H9 (cell line): ENCODE data around the gene SPSB3. TPM values are rescaled to one million over a fixed set of nuclear protein-coding genes. Genes with fewer than 3 reads are reported as not detected.

Source experiments
- DNase-seq: peaks from one replicate; pipeline ENCODE4 v3.0.0-alpha.2; 2017
- H2AFZ ChIP-seq: one replicate; pipeline ENCODE4 v1.6.1; 2013; ENCODE audit warnings: mild to moderate bottlenecking, low read length, control low read depth, moderate library complexity
- H2AK5ac ChIP-seq: 2 replicates; pipeline ENCODE4 v1.6.1; 2013; ENCODE audit warnings: low read length, control low read depth, mixed read lengths; ENCODE audit not compliant: insufficient read length
- H2BK120ac ChIP-seq: one replicate; pipeline ENCODE4 v1.6.1; 2013; ENCODE audit warnings: low read depth, mild to moderate bottlenecking, low read length, control low read depth, inconsistent platforms; ENCODE audit not compliant: poor library complexity, severe bottlenecking
- H2BK12ac ChIP-seq: 2 replicates; pipeline ENCODE4 v1.6.1; 2013; ENCODE audit warnings: low read length, control low read depth, mixed read lengths, low read depth; ENCODE audit not compliant: insufficient read length
- H2BK15ac ChIP-seq: 2 replicates; pipeline ENCODE4 v1.6.1; 2013; ENCODE audit warnings: low read depth, low read length, control low read depth
- H2BK20ac ChIP-seq: one replicate; pipeline ENCODE4 v1.6.1; 2013; ENCODE audit warnings: low read depth, mild to moderate bottlenecking, low read length, control low read depth, inconsistent platforms; ENCODE audit not compliant: poor library complexity, severe bottlenecking
- H2BK5ac ChIP-seq: 2 replicates; pipeline ENCODE4 v1.6.1; 2013; ENCODE audit warnings: low read length, control low read depth, mixed read lengths; ENCODE audit not compliant: insufficient read length
- H3K14ac ChIP-seq: 2 replicates; pipeline ENCODE4 v1.6.1; 2013; ENCODE audit warnings: low read length, control low read depth; ENCODE audit not compliant: insufficient read depth
- H3K18ac ChIP-seq: 2 replicates; pipeline ENCODE4 v1.6.1; 2013; ENCODE audit warnings: low read depth, mild to moderate bottlenecking, mixed read lengths, low read length, control low read depth; ENCODE audit not compliant: insufficient read length
- H3K23ac ChIP-seq: 2 replicates; pipeline ENCODE4 v1.6.1; 2013; ENCODE audit warnings: low read length, control low read depth, mixed read lengths, low read depth; ENCODE audit not compliant: insufficient read length
- H3K23me2 ChIP-seq: 2 replicates; pipeline ENCODE4 v1.6.1; 2013; ENCODE audit warnings: low read depth, mild to moderate bottlenecking, mixed read lengths, low read length, control low read depth; ENCODE audit not compliant: insufficient read length, poor library complexity, severe bottlenecking
- H3K27ac ChIP-seq: 2 replicates; pipeline ENCODE4 v1.5.1; 2013; ENCODE audit warnings: low read length, control low read depth, mixed read lengths, low read depth; ENCODE audit not compliant: insufficient read length
- H3K27me3 ChIP-seq: 2 replicates; pipeline ENCODE4 v1.6.1; 2013; ENCODE audit warnings: low read length, control low read depth, inconsistent platforms; ENCODE audit not compliant: insufficient read depth
- H3K4ac ChIP-seq: 2 replicates; pipeline ENCODE4 v1.6.1; 2013; ENCODE audit warnings: low read depth, mild to moderate bottlenecking, control low read depth, inconsistent platforms, low read length, moderate library complexity
- H3K4me1 ChIP-seq: 2 replicates; pipeline ENCODE4 v1.6.1; 2013; ENCODE audit warnings: low read length, control low read depth, inconsistent platforms; ENCODE audit not compliant: insufficient read depth
- H3K4me2 ChIP-seq: 2 replicates; pipeline ENCODE4 v1.6.1; 2013; ENCODE audit warnings: low read length, control low read depth, mixed read lengths; ENCODE audit not compliant: insufficient read length, insufficient read depth
- H3K56ac ChIP-seq: 2 replicates; pipeline ENCODE4 v1.6.1; 2013; ENCODE audit warnings: low read depth, mild to moderate bottlenecking, mixed read lengths, low read length, control low read depth; ENCODE audit not compliant: insufficient read length
- H3K79me1 ChIP-seq: 2 replicates; pipeline ENCODE4 v1.6.1; 2013; ENCODE audit warnings: low read depth, mild to moderate bottlenecking, moderate library complexity, low read length, control low read depth, inconsistent platforms; ENCODE audit not compliant: insufficient read depth, poor library complexity, severe bottlenecking
- H3K79me2 ChIP-seq: 2 replicates; pipeline ENCODE4 v1.6.1; 2013; ENCODE audit warnings: low read length, control low read depth, inconsistent platforms; ENCODE audit not compliant: insufficient read depth
- H3K9ac ChIP-seq: 2 replicates; pipeline ENCODE4 v1.6.1; 2013; ENCODE audit warnings: low read length, control low read depth, mixed read lengths; ENCODE audit not compliant: insufficient read length; ENCODE audit errors: extremely low read depth
- H3K9me3 ChIP-seq: one replicate; pipeline ENCODE4 v1.6.1; 2013; ENCODE audit warnings: low read depth, low read length, inconsistent platforms; ENCODE audit not compliant: control insufficient read depth
- H3T11ph ChIP-seq: one replicate; pipeline ENCODE4 v1.6.1; 2013; ENCODE audit warnings: mild to moderate bottlenecking, low read length, control low read depth, inconsistent platforms
- H4K20me1 ChIP-seq: one replicate; pipeline ENCODE4 v1.6.1; 2013; ENCODE audit not compliant: control insufficient read depth, insufficient read length, insufficient read depth
- H4K5ac ChIP-seq: 2 replicates; pipeline ENCODE4 v1.6.1; 2013; ENCODE audit warnings: low read depth, mild to moderate bottlenecking, mixed read lengths, low read length, control low read depth; ENCODE audit not compliant: insufficient read length
- H4K8ac ChIP-seq: replicated peaks from 2 replicates; pipeline ENCODE4 v1.6.1; 2013; ENCODE audit warnings: low read length, control low read depth, mixed read lengths, low read depth; ENCODE audit not compliant: insufficient read length
- H4K91ac ChIP-seq: 2 replicates; pipeline ENCODE4 v1.6.1; 2013; ENCODE audit warnings: low read depth, mild to moderate bottlenecking, moderate library complexity, mixed read lengths, low read length, control low read depth; ENCODE audit not compliant: insufficient read length
- H3K27ac Mint-ChIP-seq, 3 experiments: 2 replicates in 2 of 3; 3 replicates in 1 of 3; pipeline ENCODE4 v1.8.0; 2020 to 2021; ENCODE audit warnings: mixed read lengths in 3 of 3, mild to moderate bottlenecking in 1 of 3, moderate library complexity in 1 of 3
- H3K27me3 Mint-ChIP-seq: 2 replicates; pipeline ENCODE4 v1.8.0; 2021; ENCODE audit warnings: low read depth, mild to moderate bottlenecking, moderate library complexity, mixed read lengths
- H3K36me3 Mint-ChIP-seq, 3 experiments: 2 replicates in 2 of 3; 3 replicates in 1 of 3; pipeline ENCODE4 v1.8.0; 2020 to 2021; ENCODE audit warnings: low read depth in 3 of 3, mixed read lengths in 3 of 3; ENCODE audit not compliant: insufficient read depth in 1 of 3
- H3K4me1 Mint-ChIP-seq, 2 experiments: 2 replicates each; pipeline ENCODE4 v1.8.0; 2020; ENCODE audit warnings: mixed read lengths in 2 of 2
- H3K4me3 Mint-ChIP-seq, 2 experiments: 2 replicates in 1 of 2; 3 replicates in 1 of 2; pipeline ENCODE4 v1.8.0; 2020 to 2021; ENCODE audit warnings: mild to moderate bottlenecking in 2 of 2, mixed read lengths in 2 of 2, moderate library complexity in 1 of 2
- H3K9me3 Mint-ChIP-seq, 2 experiments: 2 replicates in 1 of 2; 3 replicates in 1 of 2; pipeline ENCODE4 v1.8.0; 2020; ENCODE audit warnings: mild to moderate bottlenecking in 2 of 2, mixed read lengths in 2 of 2, moderate library complexity in 1 of 2
- WGBS: extraction: QIAGEN DNeasy Blood & Tissue Kit; methylation state at CpG from one replicate; pipeline ENCODE4 v1.1.7; 2013; ENCODE audit warnings: missing lambda C conversion rate, low lambda C conversion rate, mixed read lengths; ENCODE audit not compliant: insufficient read length; ENCODE audit errors: extremely low coverage; 5-methylcytosine and 5-hydroxymethylcytosine counted together
- total RNA-seq: library from RNA; stranded (reverse); gene quantifications from 2 replicates; pipeline ENCODE4 v1.2.1, GENCODE V29; 2021
- TF ChIP-seq, protein P1 (sequence below): fragments of 200-600 bp; sonication (generic); conservative IDR thresholded peaks from 3 replicates; pipeline ENCODE4 v1.8.0; 2021; ENCODE audit warnings: antibody characterized with exemption, mild to moderate bottlenecking

SPSB3 gene
- total RNA-seq, 1 experiment from 2014 or later = 19.9 TPM

DNA sequence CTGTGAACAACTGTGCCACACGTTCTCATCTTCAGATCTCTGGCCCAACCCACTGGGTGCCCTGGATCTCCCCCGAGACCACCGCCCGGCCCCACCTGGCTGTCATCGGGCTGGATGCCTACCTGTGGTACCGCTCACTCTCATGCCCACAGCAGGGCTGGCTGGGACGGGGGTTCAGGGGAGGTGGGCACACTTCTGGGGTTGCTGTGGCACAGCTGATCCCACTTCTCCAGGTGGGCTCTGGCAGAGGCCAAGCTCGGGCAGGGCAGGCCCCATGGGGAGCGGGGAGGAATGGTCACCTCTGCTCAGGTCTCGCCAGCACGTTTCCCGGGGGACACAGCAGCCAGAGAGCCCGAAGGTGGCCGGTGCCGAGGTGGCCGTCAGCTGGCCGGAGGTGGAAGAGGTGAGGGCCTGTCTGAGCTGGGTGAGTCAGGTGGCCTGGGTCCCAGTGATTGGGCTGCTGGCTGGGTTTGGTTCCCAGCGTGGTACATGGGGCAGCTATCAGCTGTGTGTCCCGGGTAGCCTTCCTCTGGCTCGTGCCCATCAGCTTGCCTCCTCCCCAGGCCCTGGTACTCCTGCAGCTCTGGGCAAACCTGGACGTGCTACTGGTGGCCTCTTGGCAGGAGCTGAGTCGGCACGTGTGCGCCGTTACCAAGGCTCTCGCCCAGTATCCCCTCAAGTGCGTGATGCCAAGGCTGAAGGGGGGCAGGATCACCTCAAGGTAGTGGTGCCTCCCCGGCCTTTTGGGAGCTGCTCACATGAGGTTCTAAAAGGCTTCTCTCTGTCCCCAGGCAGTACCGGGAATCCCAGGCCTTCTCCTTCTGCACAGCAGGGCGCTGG is 7.1 kb downstream of the SPSB3 start:
- H2BK120ac ChIP-seq = no peak overlapping the region
- H3K9ac ChIP-seq = no peak overlapping the region
- H3K79me1 ChIP-seq = peaks cover 5% of the 10 kb centered on the region
- Mint-ChIP-seq H3K36me3 (peaks cover 9 to 41% (median 17%) of the 10 kb centered on the region in 3 experiments; a peak in 6 of 7 replicates), H3K27me3 (no peaks in the 10 kb centered on the region; the same call in 1 of the 2 replicates), H3K4me1 (peaks cover under 1 to 15% of the 10 kb centered on the region in 2 experiments), H3K4me3 (peak overlapping the region; percentile 32 to 35; a peak in 2 of 5 replicates), H3K27ac (no peak overlapping the region), H3K9me3 (no peaks in the 10 kb centered on the region)
- TF ChIP-seq, protein P1, sequence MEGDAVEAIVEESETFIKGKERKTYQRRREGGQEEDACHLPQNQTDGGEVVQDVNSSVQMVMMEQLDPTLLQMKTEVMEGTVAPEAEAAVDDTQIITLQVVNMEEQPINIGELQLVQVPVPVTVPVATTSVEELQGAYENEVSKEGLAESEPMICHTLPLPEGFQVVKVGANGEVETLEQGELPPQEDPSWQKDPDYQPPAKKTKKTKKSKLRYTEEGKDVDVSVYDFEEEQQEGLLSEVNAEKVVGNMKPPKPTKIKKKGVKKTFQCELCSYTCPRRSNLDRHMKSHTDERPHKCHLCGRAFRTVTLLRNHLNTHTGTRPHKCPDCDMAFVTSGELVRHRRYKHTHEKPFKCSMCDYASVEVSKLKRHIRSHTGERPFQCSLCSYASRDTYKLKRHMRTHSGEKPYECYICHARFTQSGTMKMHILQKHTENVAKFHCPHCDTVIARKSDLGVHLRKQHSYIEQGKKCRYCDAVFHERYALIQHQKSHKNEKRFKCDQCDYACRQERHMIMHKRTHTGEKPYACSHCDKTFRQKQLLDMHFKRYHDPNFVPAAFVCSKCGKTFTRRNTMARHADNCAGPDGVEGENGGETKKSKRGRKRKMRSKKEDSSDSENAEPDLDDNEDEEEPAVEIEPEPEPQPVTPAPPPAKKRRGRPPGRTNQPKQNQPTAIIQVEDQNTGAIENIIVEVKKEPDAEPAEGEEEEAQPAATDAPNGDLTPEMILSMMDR = no peak
- no peak for DNase-seq
- H3K79me2 ChIP-seq = no peaks in the 10 kb centered on the region; the same call in 1 of the 2 replicates
- no peak overlapping the region for H3K27ac ChIP-seq
- no peak overlapping the region for H3K56ac ChIP-seq
- WGBS = no CpG with 5 or more reads among the region's 30 CpGs
- no peak overlapping the region for H3K4me2 ChIP-seq
- no peak overlapping the region for H2AFZ ChIP-seq
- no peak overlapping the region for H3K18ac ChIP-seq
- no peak overlapping the region for H2AK5ac ChIP-seq
- H4K20me1 ChIP-seq = no peaks in the 10 kb centered on the region
- H3K9me3 ChIP-seq = no peaks in the 10 kb centered on the region
- H4K5ac ChIP-seq = no peak overlapping the region
- peaks cover 9% of the 10 kb centered on the region for H3K23me2 ChIP-seq
- H3K14ac ChIP-seq = no peak overlapping the region
- no peak overlapping the region for H2BK15ac ChIP-seq
- H2BK20ac ChIP-seq = no peak overlapping the region
- H4K8ac ChIP-seq = no peak overlapping the region
- no peak overlapping the region for H3K4ac ChIP-seq
- no peak overlapping the region for H3K23ac ChIP-seq
- no peaks in the 10 kb centered on the region for H3K4me1 ChIP-seq
- no peak overlapping the region for H3T11ph ChIP-seq
- H4K91ac ChIP-seq = no peak overlapping the region
- no peaks in the 10 kb centered on the region for H3K27me3 ChIP-seq
- H2BK12ac ChIP-seq = no peak overlapping the region
- H2BK5ac ChIP-seq = no peak overlapping the region
